IMR-90 (cell line): ENCODE data around the gene BTBD10. TPM values are rescaled to one million over a fixed set of nuclear protein-coding genes. Genes with fewer than 3 reads are reported as not detected.

ENCODE experiments used
- ATAC-seq: fragments of 200-7000 bp; cut with Tn5 transposase; 2 replicates; pipeline ENCODE4 v1.9.1; 2020; ENCODE audit warnings: low read depth, mild to moderate bottlenecking, moderate library complexity
- BruUV-seq: library from RNA; stranded (reverse); fragments of 400-500 nt; replicated peaks from 2 replicates; lab custom pipeline; 2021; lab: Mats Ljungman, UMichigan
- CTCF ChIA-PET: fragments of 300-600 bp; formaldehyde crosslinking; extraction: SDS; loops from one replicate; lab custom pipeline; 2021; ENCODE audit warnings: antibody characterized with exemption; lab: Yijun Ruan, JAX
- POLR2A ChIA-PET: fragments of 300-600 bp; sonication (Branson Sonifier 250); formaldehyde crosslinking; loops from one replicate; lab custom pipeline; 2022; ENCODE audit warnings: antibody characterized with exemption; ENCODE audit not compliant: unreplicated experiment; lab: Charles Lee
- DNase-seq: peaks from one replicate; pipeline ENCODE4 v3.0.0; 2013
- H2AFZ ChIP-seq: replicated peaks from 2 replicates; pipeline ENCODE3; 2013; ENCODE audit warnings: low read length, mild to moderate bottlenecking; ENCODE audit not compliant: poor library complexity
- H2AK5ac ChIP-seq: 2 replicates; pipeline ENCODE4 v1.6.1; 2013; ENCODE audit warnings: low read depth, low read length, inconsistent platforms
- H2AK9ac ChIP-seq: replicated peaks from 2 replicates; pipeline ENCODE3; 2013; ENCODE audit warnings: mild to moderate bottlenecking, low read depth, low read length, moderate library complexity; ENCODE audit not compliant: poor library complexity
- H2BK120ac ChIP-seq: 2 replicates; pipeline ENCODE4 v1.6.1; 2013; ENCODE audit warnings: low read depth, low read length, inconsistent platforms
- H2BK15ac ChIP-seq: 3 replicates; pipeline ENCODE4 v1.6.1; 2013; ENCODE audit warnings: low read depth, low read length, inconsistent platforms
- H2BK20ac ChIP-seq: 2 replicates; pipeline ENCODE4 v1.6.1; 2013; ENCODE audit warnings: low read depth, mild to moderate bottlenecking, inconsistent platforms, low read length, moderate library complexity
- H2BK5ac ChIP-seq: 2 replicates; pipeline ENCODE4 v1.6.1; 2013; ENCODE audit warnings: mild to moderate bottlenecking, low read depth, low read length, inconsistent platforms; ENCODE audit not compliant: poor library complexity, severe bottlenecking
- H3K14ac ChIP-seq: replicated peaks from 2 replicates; pipeline ENCODE4 v1.6.1; 2013; ENCODE audit warnings: low read depth, low read length, inconsistent platforms
- H3K18ac ChIP-seq: 2 replicates; pipeline ENCODE4 v1.6.1; 2013; ENCODE audit warnings: low read depth, low read length, control low read depth
- H3K23ac ChIP-seq: 2 replicates; pipeline ENCODE4 v1.6.1; 2013; ENCODE audit warnings: low read depth, low read length, inconsistent platforms
- H3K27ac ChIP-seq: 2 replicates; pipeline ENCODE4 v1.5.1; 2013; ENCODE audit warnings: mild to moderate bottlenecking, control low read depth, low read length; ENCODE audit not compliant: insufficient read depth
- H3K27me3 ChIP-seq: 2 replicates; pipeline ENCODE4 v1.6.1; 2013; ENCODE audit warnings: low read length; ENCODE audit not compliant: control insufficient read depth, insufficient read depth
- H3K36me3 ChIP-seq: 2 replicates; pipeline ENCODE4 v1.6.1; 2013; ENCODE audit warnings: low read length, mixed read lengths; ENCODE audit not compliant: control insufficient read depth, insufficient read depth
- H3K4ac ChIP-seq: 2 replicates; pipeline ENCODE4 v1.6.1; 2013; ENCODE audit warnings: low read depth, low read length, inconsistent platforms
- H3K4me1 ChIP-seq: 2 replicates; pipeline ENCODE4 v1.6.1; 2013; ENCODE audit warnings: low read length, mixed read lengths; ENCODE audit not compliant: control insufficient read depth, insufficient read depth
- H3K4me2 ChIP-seq: 2 replicates; pipeline ENCODE4 v1.6.1; 2013; ENCODE audit warnings: low read depth, mild to moderate bottlenecking, control low read depth, low read length, moderate library complexity
- H3K4me3 ChIP-seq: 2 replicates; pipeline ENCODE4 v1.5.1; 2013; ENCODE audit warnings: low read depth, mild to moderate bottlenecking, control low read depth, low read length, moderate library complexity; ENCODE audit not compliant: insufficient read depth
- H3K56ac ChIP-seq: 2 replicates; pipeline ENCODE4 v1.6.1; 2013; ENCODE audit warnings: low read length, inconsistent platforms; ENCODE audit not compliant: insufficient read depth; ENCODE audit errors: extremely low read depth
- H3K79me1 ChIP-seq, 2 experiments: 2 replicates each; pipeline ENCODE4 v1.6.1; 2013; ENCODE audit warnings: low read length in 2 of 2, inconsistent platforms in 1 of 2, low read depth in 1 of 2
- H3K9ac ChIP-seq: 2 replicates; pipeline ENCODE4 v1.6.1; 2013; ENCODE audit warnings: low read depth, low read length, control low read depth
- H3K9me1 ChIP-seq: 2 replicates; pipeline ENCODE4 v1.6.1; 2013; ENCODE audit warnings: low read length, inconsistent platforms; ENCODE audit not compliant: insufficient read depth
- H3K9me3 ChIP-seq: 2 replicates; pipeline ENCODE4 v1.6.1; 2013; ENCODE audit warnings: low read length; ENCODE audit not compliant: control insufficient read depth, insufficient read depth
- H4K20me1 ChIP-seq: 2 replicates; pipeline ENCODE4 v1.6.1; 2013; ENCODE audit warnings: low read length, inconsistent platforms; ENCODE audit not compliant: insufficient read depth
- H4K5ac ChIP-seq: 2 replicates; pipeline ENCODE4 v1.6.1; 2013; ENCODE audit warnings: mild to moderate bottlenecking, low read depth, low read length, control low read depth
- H4K8ac ChIP-seq, 2 experiments: 2 replicates each; pipeline ENCODE4 v1.6.1; 2013; ENCODE audit warnings: low read depth in 2 of 2, low read length in 2 of 2, control low read depth in 1 of 2, inconsistent platforms in 1 of 2
- H4K91ac ChIP-seq: 2 replicates; pipeline ENCODE4 v1.6.1; 2013; ENCODE audit warnings: low read depth, low read length, inconsistent platforms; ENCODE audit not compliant: insufficient read depth
- CEBPB ChIP-seq: IDR thresholded peaks from 2 replicates; pipeline ENCODE4 v1.6.1; 2012; ENCODE audit warnings: low read depth, low read length, improper control_type of control experiment
- CHD1 ChIP-seq: IDR thresholded peaks from 2 replicates; pipeline ENCODE4 v1.6.1; 2012; ENCODE audit warnings: low read depth, low read length, improper control_type of control experiment
- CTCF ChIP-seq: conservative IDR thresholded peaks from 2 replicates; pipeline ENCODE4 v1.5.1; 2012; ENCODE audit warnings: mild to moderate bottlenecking, low read depth, low read length, improper control_type of control experiment
- ELK1 ChIP-seq: fragments of 150-350 bp; IDR thresholded peaks from 2 replicates; pipeline ENCODE4 v1.6.1; 2016; ENCODE audit warnings: low read depth, mild to moderate bottlenecking, low read length, moderate library complexity, borderline replicate concordance
- FOS ChIP-seq: fragments of 150-350 bp; IDR thresholded peaks from 2 replicates; pipeline ENCODE4 v1.6.1; 2016; ENCODE audit warnings: low read depth, low read length
- MXI1 ChIP-seq: IDR thresholded peaks from 2 replicates; pipeline ENCODE4 v1.6.1; 2012; ENCODE audit warnings: low read depth, mild to moderate bottlenecking, low read length, moderate library complexity, borderline replicate concordance
- NFE2L2 ChIP-seq: fragments of 150-350 bp; IDR thresholded peaks from 2 replicates; pipeline ENCODE4 v1.6.1; 2016; ENCODE audit warnings: low read depth, mild to moderate bottlenecking, low read length
- POLR2A ChIP-seq: IDR thresholded peaks from 2 replicates; pipeline ENCODE4 v1.6.1; 2012; ENCODE audit warnings: mild to moderate bottlenecking, low read depth, low read length
- RAD21 ChIP-seq: IDR thresholded peaks from 2 replicates; pipeline ENCODE4 v1.6.1; 2012; ENCODE audit warnings: low read length, improper control_type of control experiment
- SMC3 ChIP-seq: fragments of 150-350 bp; IDR thresholded peaks from 2 replicates; pipeline ENCODE4 v1.6.1; 2016; ENCODE audit warnings: low read depth, mild to moderate bottlenecking, antibody characterized with exemption, low read length, moderate library complexity
- USF2 ChIP-seq: fragments of 150-350 bp; IDR thresholded peaks from 2 replicates; pipeline ENCODE4 v1.6.1; 2017; ENCODE audit warnings: mild to moderate bottlenecking, antibody characterized with exemption, low read length, low read depth
- WGBS, 2 experiments: methylation state at CpG; one replicate each; pipeline versions ENCODE4 v1.1.5 to v1.1.7; 2013; ENCODE audit warnings: missing lambda C conversion rate in 2 of 2; ENCODE audit not compliant: insufficient read length in 1 of 2; ENCODE audit errors: extremely low coverage in 2 of 2; 5-methylcytosine and 5-hydroxymethylcytosine counted together
- dilution Hi-C: fragments of 300-500 bp; cut with HindIII; formaldehyde crosslinking; loops from one replicate; pipeline ENCODE4 v1.14.3; 2018; ENCODE audit warnings: low sequenced_read_pairs; ENCODE audit not compliant: unreplicated experiment
- in situ Hi-C: fragments of 300-500 bp; cut with MboI; formaldehyde crosslinking; loops from 3 replicates; pipeline ENCODE4 v1.14.3; 2019; ENCODE audit warnings: low sequenced_read_pairs, inconsistent platforms, mixed read lengths
- intact Hi-C: fragments of 100-400 bp; cut with micrococcal nuclease; formaldehyde crosslinking; loops from 2 replicates; pipeline ENCODE4 v1.10.0; 2022
- polyA plus RNA-seq, 3 experiments: library from polyadenylated mRNA; depleted of rRNA; stranded (reverse); fragments of >200 nt; gene quantifications; 2 replicates each; pipeline ENCODE4 v1.2.3, GENCODE V29; 2012; ENCODE audit warnings: low replicate concordance in 1 of 3
- total RNA-seq: library from RNA; depleted of rRNA; stranded (reverse); fragments of >200 nt; gene quantifications from 2 replicates; pipeline ENCODE4 v1.2.3, GENCODE V29; 2012

BTBD10 gene
- total and polyA plus RNA-seq, 2 of the 4 experiments (the other 2 are of a cell fraction): 32.5 to 59.9 TPM

GRCh38 chr11:13354335-13354734, 108.7 kb downstream of the BTBD10 start:
- DNase-seq: peak; percentile 29
- Histone ChIP-seq H2BK120ac (no peak overlapping the region), H2AK5ac (no peak overlapping the region), H2AFZ (no peak overlapping the region), H3K79me1 (peaks cover 0 to under 1% of the 10 kb centered on the region in 2 experiments; a peak in 1 of 4 replicates), H4K5ac (no peak overlapping the region), H3K14ac (no peak overlapping the region), H3K36me3 (peaks cover 14% of the 10 kb centered on the region), H4K91ac (no peak overlapping the region), H3K56ac (no peak overlapping the region), H3K9ac (no peak overlapping the region), H3K4me3 (no peak overlapping the region), H3K27ac (no peak overlapping the region), H2BK20ac (no peak overlapping the region), H4K8ac (no peak overlapping the region), H3K9me1 (peaks cover 2% of the 10 kb centered on the region; the same call in 1 of the 2 replicates), H3K9me3 (no peaks in the 10 kb centered on the region), H2BK15ac (no peak overlapping the region), H3K23ac (no peak overlapping the region), H3K4me1 (peaks cover 2% of the 10 kb centered on the region), H2BK5ac (no peak overlapping the region), H3K4ac (no peak overlapping the region), H2AK9ac (no peak overlapping the region), H3K27me3 (no peaks in the 10 kb centered on the region), H3K18ac (no peak overlapping the region), H4K20me1 (no peaks in the 10 kb centered on the region), H3K4me2 (no peak overlapping the region)
- intact Hi-C loops (no loop called here), dilution Hi-C loops (no loop called here), in situ Hi-C loops (no loop called here)
- no peak for TF ChIP-seq ELK1
- TF ChIP-seq POLR2A: no peak
- no peak for TF ChIP-seq MXI1
- TF ChIP-seq RAD21: peak; percentile 45
- TF ChIP-seq CTCF: peak; percentile 45
- no peak for TF ChIP-seq NFE2L2
- TF ChIP-seq USF2: no peak
- TF ChIP-seq CEBPB: no peak
- TF ChIP-seq FOS: no peak
- peak; percentile 11; the same call in 1 of the 2 replicates for TF ChIP-seq SMC3
- TF ChIP-seq CHD1: no peak
- WGBS, 2 experiments: 82% methylated on average over 2 of the region's 6 CpGs; no CpG with 5 or more reads in 1 of the 2 experiments
- ATAC-seq: peak; percentile 29; the same call in 1 of the 2 replicates
- ChIA-PET CTCF (interaction anchor here (1.1 to 1.6 kb wide), 2 partner anchors 9 to 75 kb away, joined by 3 to 4 read pairs; no protein-coding TSS in a partner anchor), POLR2A (no interaction called here)
- BruUV-seq: no TSS peak
